Thyroid gland (tissue), 4 donors: ENCODE results near the gene CCDC68.

Source experiments
- CTCF ChIP-seq, 6 experiments: fragments of 200-600 bp in 3 of 6; fragments of 450-650 bp in 3 of 6; sonication (generic) in 3 of 6; IDR thresholded peaks; one replicate each; pipeline ENCODE4 v1.5.1; 2016 to 2019; ENCODE audit warnings: antibody characterized with exemption in 6 of 6, mild to moderate bottlenecking in 2 of 6, inconsistent platforms in 1 of 6, moderate library complexity in 1 of 6
- POLR2A ChIP-seq, 2 donors: fragments of 450-650 bp; IDR thresholded peaks; one replicate each; pipeline ENCODE4 v1.6.1; 2017; ENCODE audit warnings: antibody characterized with exemption in 2 of 2, mild to moderate bottlenecking in 2 of 2, moderate library complexity in 1 of 2

- TF ChIP-seq CTCF (IDR thresholded peaks at IDR 0.05), result no peak
- TF ChIP-seq POLR2A (IDR thresholded peaks at IDR 0.05), result no peak
These were observed 20.8 kb downstream of the CCDC68 start for GRCh38 chr18:54938506-54938905.
